GM18951 (cell line): Measurements from ENCODE around the gene RCL1.

ENCODE experiments used
- POLR2A ChIP-seq: IDR thresholded peaks from 4 replicates; pipeline ENCODE4 v1.6.1; 2011; ENCODE audit warnings: mild to moderate bottlenecking; ENCODE audit not compliant: insufficient read length, insufficient read depth; ENCODE audit errors: extremely low read depth
- in situ Hi-C: fragments of 300-500 bp; cut with MboI; formaldehyde crosslinking; loops from one replicate; pipeline ENCODE4 v1.12.0; 2022; ENCODE audit warnings: low sequenced_read_pairs, mixed read lengths, inconsistent platforms; ENCODE audit not compliant: unreplicated experiment

Gene RCL1

GRCh38 chr9:4810565-4810964 is 17.8 kb downstream of the RCL1 start:
- no peak for TF ChIP-seq POLR2A
- in situ Hi-C loops = no loop called here

- in situ Hi-C loops = no loop called here
- TF ChIP-seq POLR2A = no peak
Observed at GRCh38 chr9:4811824-4812223, 19.1 kb downstream of the RCL1 start.

- TF ChIP-seq POLR2A = no peak
Observed at GRCh38 chr9:4812858-4813257, 20.1 kb downstream of the RCL1 start.

GRCh38 chr9:4814913-4815312 is 22.2 kb downstream of the RCL1 start:
- in situ Hi-C loops = no loop called here
- no peak for TF ChIP-seq POLR2A

More at GRCh38 chr9:4812858-4813257, 20.1 kb downstream of the RCL1 start:
- in situ Hi-C loops = no loop called here

GRCh38 chr9:4815381-4815956 is 22.7 kb downstream of the RCL1 start:
- no peak for TF ChIP-seq POLR2A
- in situ Hi-C loops = no loop called here

- in situ Hi-C loops = no loop called here
- no peak for TF ChIP-seq POLR2A
Observed at GRCh38 chr9:4820168-4820567, 27.4 kb downstream of the RCL1 start.

- in situ Hi-C loops = no loop called here
Observed at GRCh38 chr9:4821133-4821532, 28.4 kb downstream of the RCL1 start.

GRCh38 chr9:4822057-4822456 is 29.3 kb downstream of the RCL1 start:
- TF ChIP-seq POLR2A = no peak
- in situ Hi-C loops = no loop called here

More at GRCh38 chr9:4821133-4821532, 28.4 kb downstream of the RCL1 start:
- no peak for TF ChIP-seq POLR2A

- no peak for TF ChIP-seq POLR2A
Observed at GRCh38 chr9:4826417-4827166, 33.8 kb downstream of the RCL1 start.

GRCh38 chr9:4827224-4827623 is 34.5 kb downstream of the RCL1 start:
- in situ Hi-C loops = no loop called here
- TF ChIP-seq POLR2A = no peak

More at GRCh38 chr9:4826417-4827166, 33.8 kb downstream of the RCL1 start:
- in situ Hi-C loops = no loop called here

GRCh38 chr9:4828761-4829160 is 36.0 kb downstream of the RCL1 start:
- in situ Hi-C loops = no loop called here

GRCh38 chr9:4829969-4830368 is 37.2 kb downstream of the RCL1 start:
- TF ChIP-seq POLR2A = no peak
- in situ Hi-C loops = no loop called here

More at GRCh38 chr9:4828761-4829160, 36.0 kb downstream of the RCL1 start:
- no peak for TF ChIP-seq POLR2A

- in situ Hi-C loops = no loop called here
- no peak for TF ChIP-seq POLR2A
Observed at GRCh38 chr9:4830699-4831098, 38.0 kb downstream of the RCL1 start.

- in situ Hi-C loops = no loop called here
Observed at GRCh38 chr9:4831119-4831518, 38.4 kb downstream of the RCL1 start.

More at GRCh38 chr9:4831119-4831518, 38.4 kb downstream of the RCL1 start:
- TF ChIP-seq POLR2A = no peak
